Left ventricle myocardium inferior (tissue), 1 donor: ENCODE measurements around the gene BANK1. TPM values are rescaled to one million over a fixed set of nuclear protein-coding genes. Genes with fewer than 3 reads are reported as not detected.

Source experiments
- DNase-seq: peaks from one replicate; pipeline ENCODE4 v3.0.0-alpha.2; 2020
- H3K27ac ChIP-seq: fragments of 200-600 bp; replicated peaks from 2 replicates; pipeline ENCODE4 v1.8.0; 2021
- H3K27me3 ChIP-seq: fragments of 200-600 bp; 2 replicates; pipeline ENCODE4 v1.8.0; 2021; ENCODE audit warnings: low read depth
- H3K36me3 ChIP-seq: fragments of 200-600 bp; 2 replicates; pipeline ENCODE4 v1.8.0; 2021
- H3K4me1 ChIP-seq: fragments of 200-600 bp; 2 replicates; pipeline ENCODE4 v1.8.0; 2021
- H3K4me3 ChIP-seq: fragments of 200-600 bp; 2 replicates; pipeline ENCODE4 v1.8.0; 2021; ENCODE audit warnings: mild to moderate bottlenecking, moderate library complexity
- H3K9me3 ChIP-seq: fragments of 200-600 bp; replicated peaks from 2 replicates; pipeline ENCODE4 v1.8.0; 2021
- intact Hi-C: fragments of 100-400 bp; cut with micrococcal nuclease; formaldehyde crosslinking; loops from one replicate; pipeline ENCODE4 v1.11.0; 2022
- total RNA-seq: library from RNA; stranded (reverse); fragmentation: NEBNext Ultra II Directional; extraction: Animal tissue kit (Norgen Biotek cat#: 25700); gene quantifications from one replicate; pipeline ENCODE4 v1.2.1, GENCODE V29; 2021
- TF ChIP-seq, protein P1 (sequence below): fragments of 200-600 bp; IDR thresholded peaks from 2 replicates; pipeline ENCODE4 v1.8.0; 2021; ENCODE audit warnings: antibody characterized with exemption, mild to moderate bottlenecking, borderline replicate concordance
- donor health status: DM: no; HTN: yes; CAD: no; lungs with severe emphysema.

Gene BANK1
- total RNA-seq, 1 donor from 2014 or later, result 0.08 TPM

DNA sequence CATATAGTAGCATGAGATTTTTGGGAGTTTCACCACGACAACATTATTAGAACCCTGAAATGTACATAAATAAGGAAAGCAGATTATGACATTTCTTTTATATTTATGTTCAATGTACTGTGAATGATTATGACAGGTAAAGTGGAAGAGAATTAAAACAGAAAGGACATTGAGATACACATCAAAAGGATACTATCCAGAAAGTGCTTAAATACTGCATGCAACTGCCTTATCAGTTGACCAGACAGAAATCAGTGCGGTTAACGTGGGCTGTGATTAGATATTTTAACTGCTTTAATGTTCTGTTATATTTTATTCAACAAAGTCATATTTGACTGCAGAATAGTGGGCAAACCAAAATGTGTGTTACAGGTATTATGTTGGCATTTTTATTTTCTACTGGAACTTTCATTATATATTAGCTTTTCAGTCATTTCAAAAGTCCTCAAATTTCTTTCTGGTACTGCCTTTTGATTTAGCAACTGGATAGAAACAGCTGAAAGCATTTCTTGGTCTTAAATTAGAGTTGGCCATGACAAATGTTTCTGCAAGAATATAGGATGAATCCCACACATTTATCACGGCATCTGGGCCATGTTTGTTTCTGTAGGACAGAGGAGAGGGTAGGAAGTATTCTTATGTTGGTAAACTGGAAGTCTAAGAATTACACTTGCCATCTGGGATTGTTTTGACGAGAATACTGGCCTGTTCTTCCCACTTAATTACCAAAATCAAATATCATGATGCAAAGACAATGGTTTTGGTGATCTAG, 299.5 kb downstream of the BANK1 start:
- Histone ChIP-seq H3K36me3 (no peaks in the 10 kb centered on the region), H3K4me3 (no peak overlapping the region), H3K4me1 (no peaks in the 10 kb centered on the region), H3K27ac (no peak overlapping the region), H3K27me3 (no peaks in the 10 kb centered on the region), H3K9me3 (peaks cover 3% of the 10 kb centered on the region)
- DNase-seq, result no peak
- TF ChIP-seq, protein P1, sequence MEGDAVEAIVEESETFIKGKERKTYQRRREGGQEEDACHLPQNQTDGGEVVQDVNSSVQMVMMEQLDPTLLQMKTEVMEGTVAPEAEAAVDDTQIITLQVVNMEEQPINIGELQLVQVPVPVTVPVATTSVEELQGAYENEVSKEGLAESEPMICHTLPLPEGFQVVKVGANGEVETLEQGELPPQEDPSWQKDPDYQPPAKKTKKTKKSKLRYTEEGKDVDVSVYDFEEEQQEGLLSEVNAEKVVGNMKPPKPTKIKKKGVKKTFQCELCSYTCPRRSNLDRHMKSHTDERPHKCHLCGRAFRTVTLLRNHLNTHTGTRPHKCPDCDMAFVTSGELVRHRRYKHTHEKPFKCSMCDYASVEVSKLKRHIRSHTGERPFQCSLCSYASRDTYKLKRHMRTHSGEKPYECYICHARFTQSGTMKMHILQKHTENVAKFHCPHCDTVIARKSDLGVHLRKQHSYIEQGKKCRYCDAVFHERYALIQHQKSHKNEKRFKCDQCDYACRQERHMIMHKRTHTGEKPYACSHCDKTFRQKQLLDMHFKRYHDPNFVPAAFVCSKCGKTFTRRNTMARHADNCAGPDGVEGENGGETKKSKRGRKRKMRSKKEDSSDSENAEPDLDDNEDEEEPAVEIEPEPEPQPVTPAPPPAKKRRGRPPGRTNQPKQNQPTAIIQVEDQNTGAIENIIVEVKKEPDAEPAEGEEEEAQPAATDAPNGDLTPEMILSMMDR, result no peak
- intact Hi-C loops, result no loop called here

DNA sequence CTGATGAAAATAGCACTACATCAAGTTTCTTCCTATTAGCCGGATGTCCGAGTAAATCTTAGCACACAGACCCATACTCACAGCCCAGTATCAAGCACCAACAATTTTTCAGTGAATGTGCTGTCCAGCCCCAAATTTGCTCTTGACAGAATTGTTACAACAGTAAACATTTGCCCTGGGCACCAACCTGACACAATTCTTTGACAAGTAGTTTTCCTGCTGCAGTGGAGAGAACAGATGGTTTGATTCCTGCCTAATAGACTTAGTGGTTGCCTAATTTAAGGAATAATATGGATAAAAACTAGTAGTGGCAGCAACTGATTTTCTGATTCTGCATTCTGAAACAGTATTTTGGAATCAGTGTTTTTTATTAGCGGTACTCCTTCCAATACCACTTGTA, 301.1 kb downstream of the BANK1 start:
- TF ChIP-seq, protein P1, result no peak
- no peaks in the 10 kb centered on the region for H3K36me3 ChIP-seq
- DNase-seq, result no peak
- H3K4me1 ChIP-seq, result no peaks in the 10 kb centered on the region
- no peaks in the 10 kb centered on the region for H3K27me3 ChIP-seq
- intact Hi-C loops, result no loop called here
- no peak overlapping the region for H3K4me3 ChIP-seq
- peaks cover 3% of the 10 kb centered on the region for H3K9me3 ChIP-seq
- H3K27ac ChIP-seq, result no peak overlapping the region

- no peaks in the 10 kb centered on the region for H3K4me1 ChIP-seq
- H3K27me3 ChIP-seq, result no peaks in the 10 kb centered on the region
- no peak overlapping the region for H3K27ac ChIP-seq
- no peak overlapping the region for H3K4me3 ChIP-seq
- no peak for DNase-seq
- no peaks in the 10 kb centered on the region for H3K36me3 ChIP-seq
- intact Hi-C loops, result no loop called here
- TF ChIP-seq, protein P1, result no peak
- no peaks in the 10 kb centered on the region for H3K9me3 ChIP-seq
Observed at GRCh38 chr4:102094481-102094880, 304.0 kb downstream of the BANK1 start.

DNA sequence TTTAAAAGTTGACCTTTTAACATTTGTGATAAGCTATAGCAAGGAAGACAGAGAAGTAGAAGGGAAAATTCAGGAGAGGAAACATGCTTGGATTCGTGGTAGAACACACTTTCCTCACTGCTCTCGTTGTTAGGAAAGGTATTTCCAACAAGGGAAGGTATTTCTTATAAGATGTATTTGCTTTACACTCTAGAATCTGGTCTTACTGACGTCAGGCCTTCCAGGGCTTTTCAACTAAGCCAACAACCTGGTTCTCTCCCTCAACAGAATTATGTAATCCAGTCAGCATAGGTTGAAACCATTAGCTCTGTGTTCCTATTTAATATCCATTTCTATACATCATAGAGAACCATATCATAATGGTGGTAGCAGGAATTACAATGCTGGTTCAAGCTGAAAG, 312.8 kb downstream of the BANK1 start:
- no peak overlapping the region for H3K27ac ChIP-seq
- H3K4me3 ChIP-seq, result no peak overlapping the region
- H3K9me3 ChIP-seq, result peaks cover 45% of the 10 kb centered on the region
- no peaks in the 10 kb centered on the region for H3K4me1 ChIP-seq
- intact Hi-C loops, result no loop called here
- TF ChIP-seq, protein P1, result no peak
- no peak for DNase-seq
- no peaks in the 10 kb centered on the region for H3K36me3 ChIP-seq
- no peaks in the 10 kb centered on the region for H3K27me3 ChIP-seq

- no peak overlapping the region for H3K4me3 ChIP-seq
- H3K27ac ChIP-seq, result no peak overlapping the region
- TF ChIP-seq, protein P1, result no peak
- no peak for DNase-seq
- no peaks in the 10 kb centered on the region for H3K27me3 ChIP-seq
- peaks cover 53% of the 10 kb centered on the region for H3K9me3 ChIP-seq
- no peaks in the 10 kb centered on the region for H3K36me3 ChIP-seq
- no peaks in the 10 kb centered on the region for H3K4me1 ChIP-seq
- intact Hi-C loops, result no loop called here
Observed at GRCh38 chr4:102104278-102104677, 313.7 kb downstream of the BANK1 start.
